Neural progenitor cell (in vitro differentiated cells): ENCODE measurements around the gene SLC28A3. TPM values are rescaled to one million over a fixed set of nuclear protein-coding genes. Genes with fewer than 3 reads are reported as not detected.

Source experiments
- DNase-seq: peaks from one replicate; pipeline ENCODE4 v3.0.0-alpha.2; 2016; ENCODE audit warnings: low spot score
- H2AFZ ChIP-seq: fragments of 200-600 bp; sonication (generic); replicated peaks from 2 replicates; pipeline ENCODE4 v1.6.1; 2016; ENCODE audit warnings: antibody characterized with exemption
- H3F3A ChIP-seq: fragments of 200-600 bp; sonication (generic); 2 replicates; pipeline ENCODE4 v1.6.1; 2016; ENCODE audit warnings: antibody characterized with exemption, low read depth
- H3K27ac ChIP-seq: fragments of 200-600 bp; sonication (generic); 2 replicates; pipeline ENCODE4 v1.5.1; 2016; ENCODE audit warnings: mild to moderate bottlenecking
- H3K27me3 ChIP-seq: fragments of 200-600 bp; sonication (generic); 2 replicates; pipeline ENCODE4 v1.6.1; 2016; ENCODE audit warnings: mild to moderate bottlenecking, moderate library complexity
- H3K36me3 ChIP-seq: fragments of 200-600 bp; sonication (generic); 2 replicates; pipeline ENCODE4 v1.5.1; 2016
- H3K4me1 ChIP-seq: fragments of 200-600 bp; sonication (generic); 2 replicates; pipeline ENCODE4 v1.6.1; 2016; ENCODE audit warnings: mixed run types
- H3K4me2 ChIP-seq: fragments of 200-600 bp; sonication (generic); 2 replicates; pipeline ENCODE4 v1.6.1; 2016
- H3K4me3 ChIP-seq: fragments of 200-600 bp; sonication (generic); 2 replicates; pipeline ENCODE4 v1.5.1; 2016
- H3K79me2 ChIP-seq: fragments of 200-600 bp; sonication (generic); 2 replicates; pipeline ENCODE4 v1.6.1; 2016; ENCODE audit warnings: low read depth
- H3K9ac ChIP-seq: fragments of 200-600 bp; sonication (generic); 2 replicates; pipeline ENCODE4 v1.6.1; 2016
- H3K9me3 ChIP-seq: fragments of 200-600 bp; sonication (generic); 2 replicates; pipeline ENCODE4 v1.5.1; 2016; ENCODE audit warnings: low read depth
- H4K20me1 ChIP-seq: fragments of 200-600 bp; sonication (generic); 2 replicates; pipeline ENCODE4 v1.6.1; 2016; ENCODE audit warnings: low read depth
- H3K27ac Mint-ChIP-seq: 3 replicates; pipeline ENCODE4 v1.8.0; 2021; ENCODE audit warnings: mixed read lengths
- H3K27me3 Mint-ChIP-seq: 2 replicates; pipeline ENCODE4 v1.8.0; 2022; ENCODE audit warnings: low read depth, mild to moderate bottlenecking, inconsistent platforms, moderate library complexity, mixed read lengths; ENCODE audit not compliant: insufficient read depth
- H3K36me3 Mint-ChIP-seq: 3 replicates; pipeline ENCODE4 v1.8.0; 2021; ENCODE audit warnings: mixed read lengths
- H3K4me1 Mint-ChIP-seq: 3 replicates; pipeline ENCODE4 v1.8.0; 2021; ENCODE audit warnings: mixed read lengths
- H3K4me3 Mint-ChIP-seq: 3 replicates; pipeline ENCODE4 v1.8.0; 2021; ENCODE audit warnings: mild to moderate bottlenecking, moderate library complexity, mixed read lengths
- H3K9me3 Mint-ChIP-seq: 3 replicates; pipeline ENCODE4 v1.8.0; 2020; ENCODE audit warnings: mixed read lengths
- CTCF ChIP-seq: fragments of 200-600 bp; sonication (generic); IDR thresholded peaks from 2 replicates; pipeline ENCODE4 v1.5.1; 2017; ENCODE audit warnings: antibody characterized with exemption, mild to moderate bottlenecking
- EZH2 ChIP-seq: fragments of 200-600 bp; sonication (generic); IDR thresholded peaks from 2 replicates; pipeline ENCODE4 v1.6.1; 2017; ENCODE audit warnings: antibody characterized with exemption, mild to moderate bottlenecking, moderate library complexity
- EZH2phosphoT487 ChIP-seq: fragments of 200-600 bp; sonication (generic); IDR thresholded peaks from 2 replicates; pipeline ENCODE4 v1.6.1; 2017; ENCODE audit warnings: antibody characterized with exemption
- total RNA-seq: library from RNA; depleted of rRNA; stranded (reverse); fragments of >200 nt; gene quantifications from 2 replicates; pipeline ENCODE4 v1.2.3, GENCODE V29; 2015; ENCODE audit warnings: low replicate concordance

The SLC28A3 gene
- total RNA-seq, 1 donor from 2014 or later, result not detected

GRCh38 chr9:84254972-84255371 is 85.6 kb downstream of the SLC28A3 start:
- no peaks in the 10 kb centered on the region for H3K79me2 ChIP-seq
- no peaks in the 10 kb centered on the region for H3K9me3 Mint-ChIP-seq
- H3K4me1 Mint-ChIP-seq, result peaks cover 11% of the 10 kb centered on the region
- peaks cover 6% of the 10 kb centered on the region for H3K27me3 Mint-ChIP-seq
- H3K27ac ChIP-seq, result no peak overlapping the region
- H3F3A ChIP-seq, result no peaks in the 10 kb centered on the region
- H3K27ac Mint-ChIP-seq, result no peak overlapping the region
- H2AFZ ChIP-seq, result no peak overlapping the region
- H3K9me3 ChIP-seq, result no peaks in the 10 kb centered on the region
- no peak overlapping the region for H3K4me3 ChIP-seq
- no peak for TF ChIP-seq EZH2phosphoT487
- no peak for TF ChIP-seq CTCF
- TF ChIP-seq EZH2, result no peak
- no peaks in the 10 kb centered on the region for H3K4me1 ChIP-seq
- H3K9ac ChIP-seq, result no peak overlapping the region
- no peaks in the 10 kb centered on the region for H3K27me3 ChIP-seq
- no peaks in the 10 kb centered on the region for H3K36me3 ChIP-seq
- H3K4me3 Mint-ChIP-seq, result no peak overlapping the region
- no peaks in the 10 kb centered on the region for H4K20me1 ChIP-seq
- H3K36me3 Mint-ChIP-seq, result no peaks in the 10 kb centered on the region
- no peak for DNase-seq
- H3K4me2 ChIP-seq, result no peak overlapping the region

- H3K4me1 ChIP-seq, result no peaks in the 10 kb centered on the region
- no peaks in the 10 kb centered on the region for H3K36me3 ChIP-seq
- TF ChIP-seq CTCF (no peak), EZH2phosphoT487 (no peak), EZH2 (no peak)
- no peaks in the 10 kb centered on the region for H3K27me3 ChIP-seq
- no peak overlapping the region for H3K27ac ChIP-seq
- no peaks in the 10 kb centered on the region for H3K9me3 Mint-ChIP-seq
- H3K27me3 Mint-ChIP-seq, result peaks cover 2% of the 10 kb centered on the region
- no peaks in the 10 kb centered on the region for H3F3A ChIP-seq
- H2AFZ ChIP-seq, result no peak overlapping the region
- H3K9ac ChIP-seq, result no peak overlapping the region
- H3K4me3 Mint-ChIP-seq, result no peak overlapping the region
- H3K4me1 Mint-ChIP-seq, result no peaks in the 10 kb centered on the region
- no peak overlapping the region for H3K27ac Mint-ChIP-seq
- DNase-seq, result no peak
- H3K9me3 ChIP-seq, result no peaks in the 10 kb centered on the region
- no peaks in the 10 kb centered on the region for H3K79me2 ChIP-seq
- H3K4me3 ChIP-seq, result no peak overlapping the region
- no peaks in the 10 kb centered on the region for H4K20me1 ChIP-seq
- H3K4me2 ChIP-seq, result no peak overlapping the region
- no peaks in the 10 kb centered on the region for H3K36me3 Mint-ChIP-seq
These were observed 88.6 kb downstream of the SLC28A3 start for GRCh38 chr9:84251921-84252320.

GRCh38 chr9:84241817-84242373 is 98.7 kb downstream of the SLC28A3 start:
- Histone ChIP-seq H4K20me1 (no peaks in the 10 kb centered on the region), H3K27ac (no peak overlapping the region), H3K4me1 (no peaks in the 10 kb centered on the region), H3K79me2 (no peaks in the 10 kb centered on the region), H2AFZ (no peak overlapping the region), H3K4me3 (no peak overlapping the region), H3F3A (no peaks in the 10 kb centered on the region), H3K36me3 (no peaks in the 10 kb centered on the region), H3K4me2 (no peak overlapping the region), H3K27me3 (no peaks in the 10 kb centered on the region), H3K9ac (no peak overlapping the region), H3K9me3 (no peaks in the 10 kb centered on the region)
- TF ChIP-seq CTCF, result no peak
- no peak for TF ChIP-seq EZH2phosphoT487
- TF ChIP-seq EZH2, result no peak
- Mint-ChIP-seq H3K9me3 (peaks cover 17% of the 10 kb centered on the region), H3K4me3 (no peak overlapping the region), H3K36me3 (no peaks in the 10 kb centered on the region), H3K4me1 (no peaks in the 10 kb centered on the region), H3K27ac (no peak overlapping the region), H3K27me3 (peaks cover 2% of the 10 kb centered on the region)
- DNase-seq, result no peak
